ENCODE data around the gene RAD51B.

The RAD51B gene

DNA sequence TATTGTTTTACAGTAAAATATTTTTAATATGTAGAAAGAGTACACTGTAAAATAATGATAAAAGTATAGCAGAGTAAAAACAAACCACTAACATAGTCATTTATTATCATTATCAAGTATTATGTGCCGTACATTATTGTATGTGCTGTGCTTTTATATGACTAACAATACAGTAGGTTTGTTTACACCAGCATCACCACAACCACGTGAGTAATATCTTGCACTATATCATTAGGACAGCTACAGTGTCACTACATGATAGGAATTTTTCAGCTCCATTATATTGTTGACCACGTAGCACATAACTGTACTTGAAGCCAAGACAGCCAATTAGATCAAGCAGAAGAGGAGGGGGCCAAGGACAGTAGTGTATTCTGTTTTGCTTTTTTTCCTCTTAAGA is 415.4 kb downstream of the RAD51B start:
- no peak for DNase-seq (ENCODE audit: low spot score)

- DNase-seq (ENCODE audit: low spot score), result no peak
Measured at GRCh38 chr14:68236582-68237458, 417.2 kb downstream of the RAD51B start.

DNA sequence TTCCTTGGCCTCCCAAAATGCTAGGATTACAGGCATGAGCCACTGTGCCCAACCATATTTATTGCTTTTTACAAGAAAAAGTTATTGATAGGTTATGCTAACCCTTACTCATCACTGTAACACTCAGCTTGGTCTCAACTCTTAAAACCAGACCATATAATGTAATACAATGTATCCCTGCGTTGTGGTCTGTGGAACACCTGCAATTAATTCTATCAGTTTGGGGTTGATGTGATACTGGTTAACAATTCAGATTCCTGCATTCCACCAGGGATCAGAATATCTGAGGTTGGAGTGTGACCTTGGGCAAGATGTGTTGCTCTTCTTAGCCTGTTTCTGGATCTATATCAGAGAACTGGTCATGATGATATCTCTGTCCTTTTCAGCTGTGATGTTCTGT is 419.0 kb downstream of the RAD51B start:
- DNase-seq (ENCODE audit: low spot score), result no peak

GRCh38 chr14:68238976-68239375 is 419.4 kb downstream of the RAD51B start:
- no peak for DNase-seq (ENCODE audit: low spot score)

- DNase-seq (ENCODE audit: low spot score), result no peak
Measured at GRCh38 chr14:68239988-68240771, 420.6 kb downstream of the RAD51B start.

GRCh38 chr14:68241862-68242487 is 422.4 kb downstream of the RAD51B start:
- DNase-seq (ENCODE audit: low spot score), result no peak

- no peak for DNase-seq (ENCODE audit: low spot score)
Measured at GRCh38 chr14:68243450-68244010, 424.0 kb downstream of the RAD51B start.

GRCh38 chr14:68244262-68244980 is 424.8 kb downstream of the RAD51B start:
- DNase-seq (ENCODE audit: low spot score), result no peak

DNA sequence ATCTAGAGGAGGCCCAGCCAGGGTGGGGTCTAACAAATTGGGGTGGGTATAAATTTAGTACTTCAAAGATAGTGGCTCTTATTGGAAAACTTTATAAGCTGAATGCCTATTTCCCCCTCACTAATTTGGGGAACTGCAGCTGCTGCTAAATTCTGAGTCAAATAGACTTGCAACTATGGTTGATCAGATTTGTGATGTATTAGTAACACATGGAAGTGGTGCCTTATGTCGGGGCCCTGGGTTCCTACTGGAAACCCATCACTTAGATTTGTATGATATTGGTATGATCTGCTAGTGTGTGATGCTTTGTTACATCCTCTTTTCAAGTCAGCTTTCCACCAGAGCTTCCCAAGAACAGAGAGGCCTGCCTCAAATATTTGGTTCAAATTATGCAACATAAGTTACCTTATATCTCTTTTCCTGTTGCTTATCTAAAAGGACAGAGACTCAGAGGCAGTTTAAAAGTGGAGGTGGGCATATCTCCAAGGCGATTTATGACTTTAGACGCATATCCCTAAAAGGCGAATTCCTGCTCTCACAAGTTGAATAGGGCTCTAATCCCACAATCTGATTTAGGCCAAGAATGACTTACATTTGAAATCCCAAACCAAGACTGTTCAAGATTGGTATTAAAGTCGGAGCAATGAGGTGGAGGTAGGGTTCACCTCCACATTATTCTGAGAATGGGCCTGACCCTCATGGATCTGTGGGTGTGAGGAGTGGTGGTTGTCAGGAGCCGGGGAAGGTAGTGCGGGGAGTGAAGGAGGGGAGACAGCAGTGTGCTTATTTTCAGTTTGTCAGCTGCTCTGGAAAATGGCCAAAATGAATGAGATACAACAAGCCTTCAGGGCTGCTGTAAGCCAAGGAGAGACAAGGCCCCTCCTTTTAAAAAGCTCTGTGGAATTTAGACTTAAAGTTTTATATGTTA is 425.8 kb downstream of the RAD51B start:
- peak; percentile 41 for DNase-seq (ENCODE audit: low spot score)

DNA sequence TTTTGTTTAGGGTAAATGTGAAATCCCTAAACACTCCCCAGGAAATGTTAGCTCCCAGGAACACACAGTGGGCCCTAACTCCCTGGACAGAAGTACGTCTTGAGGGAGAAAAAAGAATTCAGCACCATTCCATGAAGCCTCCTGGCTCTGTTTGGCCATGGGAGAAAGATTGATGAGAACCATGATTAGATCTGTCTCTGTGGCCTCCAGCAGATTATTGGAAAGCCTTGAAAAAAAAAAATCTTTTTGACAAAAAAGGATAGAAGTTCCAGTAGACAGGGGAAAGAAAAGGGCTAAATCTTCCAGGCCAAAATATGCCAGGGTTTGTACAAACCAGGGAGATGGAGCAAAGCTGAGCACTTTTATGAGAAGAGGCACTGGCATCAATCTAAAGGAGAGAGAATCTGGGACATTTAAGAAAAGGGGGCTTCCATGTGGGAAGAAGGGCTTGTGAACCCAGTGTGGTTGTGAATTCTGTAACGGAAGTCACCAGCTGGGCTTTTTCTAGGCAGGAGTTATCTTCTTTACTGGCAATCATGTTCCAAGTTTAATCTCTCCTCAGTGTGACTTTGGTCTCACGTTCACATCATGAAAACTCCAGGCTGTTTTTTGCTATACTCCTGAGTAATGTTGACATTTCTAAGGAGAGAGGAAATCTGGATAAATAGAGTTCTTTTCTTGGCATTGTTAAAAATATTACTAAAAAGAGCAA is 426.7 kb downstream of the RAD51B start:
- no peak for DNase-seq (ENCODE audit: low spot score)

- DNase-seq (ENCODE audit: low spot score), result no peak
Measured at GRCh38 chr14:68246786-68247105, 427.2 kb downstream of the RAD51B start.

GRCh38 chr14:68247274-68247673 is 427.7 kb downstream of the RAD51B start:
- DNase-seq (ENCODE audit: low spot score), result no peak

- DNase-seq (ENCODE audit: low spot score), result no peak
Measured at GRCh38 chr14:68247676-68248268, 428.2 kb downstream of the RAD51B start.

DNA sequence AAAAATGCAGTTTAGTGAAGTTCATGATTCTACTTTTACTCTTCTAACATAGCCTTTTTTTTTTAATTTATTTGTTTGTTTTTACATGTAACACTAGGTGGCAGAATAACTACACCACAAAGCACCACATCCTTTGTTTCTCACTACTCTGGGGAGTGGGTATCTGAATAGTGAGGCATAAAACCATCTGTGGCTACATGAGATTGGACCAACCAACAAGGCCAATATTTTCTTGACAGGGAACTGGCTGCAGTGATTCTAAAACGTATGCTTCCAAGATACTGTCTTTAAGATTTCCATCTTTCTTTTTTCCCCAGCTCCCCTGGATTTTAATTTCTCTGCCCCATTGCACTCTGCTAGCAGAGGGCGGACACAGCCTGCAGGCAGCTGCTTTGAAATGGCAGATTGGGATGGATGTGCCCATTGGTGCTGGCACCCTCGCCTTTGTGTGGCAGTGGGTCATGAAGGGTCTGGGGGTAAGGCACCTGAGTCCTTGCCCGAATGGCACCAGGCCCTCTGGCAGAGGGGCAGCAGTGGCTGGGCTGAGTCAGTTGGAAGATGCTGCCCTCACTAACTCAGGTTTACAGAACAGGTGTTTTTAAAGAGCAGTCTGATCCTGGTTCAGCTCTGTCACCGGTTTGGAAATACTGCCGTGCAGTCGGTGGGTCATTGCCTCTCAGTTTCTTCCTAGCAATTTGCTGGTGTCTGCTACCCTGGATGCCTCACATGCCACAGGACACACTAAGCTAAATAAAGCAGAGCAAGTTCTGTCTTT is 429.1 kb downstream of the RAD51B start:
- peak; percentile 61 for DNase-seq (ENCODE audit: low spot score)

DNA sequence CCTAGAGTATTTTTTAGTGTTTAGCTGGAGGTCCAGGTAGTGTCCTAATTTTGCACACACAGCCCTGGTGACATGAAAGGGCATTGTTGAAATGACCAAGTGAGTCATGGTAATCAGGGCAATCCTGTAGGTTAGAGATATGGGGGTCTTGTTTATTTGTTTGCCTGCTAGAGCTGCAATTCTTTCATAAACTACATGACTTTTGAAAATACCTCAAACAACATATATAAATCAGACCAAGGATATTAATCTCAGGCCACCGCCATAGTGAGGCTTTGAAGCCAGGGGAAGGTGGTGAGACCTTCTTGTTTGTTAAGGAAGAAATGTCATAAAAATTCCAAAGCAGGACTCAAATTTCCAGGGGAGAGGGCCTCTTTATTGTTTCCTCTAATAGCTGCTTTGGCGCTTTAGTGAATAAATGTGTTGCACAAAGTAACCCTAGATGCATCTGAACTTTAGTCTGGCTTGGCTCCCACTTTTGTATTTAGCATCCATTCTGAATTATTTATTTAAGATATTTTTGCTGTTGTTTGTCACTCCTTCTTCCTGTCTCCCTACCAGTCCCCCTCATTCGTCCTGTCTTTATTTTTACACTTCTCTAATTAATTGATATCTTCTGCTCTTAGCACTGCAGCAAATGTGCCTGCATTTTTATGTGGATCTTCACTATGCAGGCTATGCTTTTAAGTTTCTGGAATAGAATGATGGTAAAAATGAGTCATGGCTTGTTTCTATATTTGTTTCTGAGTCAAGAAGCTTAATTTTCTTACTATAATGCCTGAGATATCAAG is 430.3 kb downstream of the RAD51B start:
- DNase-seq (ENCODE audit: low spot score), result peak; percentile 36

- DNase-seq (ENCODE audit: low spot score), result no peak
Measured at GRCh38 chr14:68250927-68251768, 431.6 kb downstream of the RAD51B start.

GRCh38 chr14:68251769-68252100 is 432.2 kb downstream of the RAD51B start:
- no peak for DNase-seq (ENCODE audit: low spot score)

Measured in COLO829 (cell line).